ENCODE data around the gene CABCOCO1. TPM values are rescaled to one million over a fixed set of nuclear protein-coding genes. Genes with fewer than 3 reads are reported as not detected.
A peak's percentile ranks its signal among the peaks of the same experiment; 100 is the strongest.

The CABCOCO1 gene
- total and polyA plus RNA-seq, 8 donors: 1.7 to 6.0 (median 3.4) TPM; not detected in 1

GRCh38 chr10:61804414-61804813, 141.7 kb downstream of the CABCOCO1 start:
- ATAC-seq: no peak
- no peak for TF ChIP-seq CTCF (IDR thresholded peaks at IDR 0.05)
- Histone ChIP-seq H3K9me3 (no peaks in the 10 kb centered on the region), H3K27ac (no peak overlapping the region), H3K4me1 (no peaks in the 10 kb centered on the region), H3K27me3 (no peaks in the 10 kb centered on the region), H3K36me3 (no peaks in the 10 kb centered on the region), H3K4me3 (no peak overlapping the region)
- intact Hi-C loops (cut with DNase I): no loop called here
- no peak for DNase-seq

- intact Hi-C loops (cut with DNase I): no loop called here
These were observed 142.4 kb downstream of the CABCOCO1 start for GRCh38 chr10:61805091-61805490.

GRCh38 chr10:61810263-61810662, 147.5 kb downstream of the CABCOCO1 start:
- Histone ChIP-seq H3K36me3 (no peaks in the 10 kb centered on the region), H3K27ac (no peak overlapping the region), H3K9me3 (no peaks in the 10 kb centered on the region), H3K4me3 (no peak overlapping the region), H3K4me1 (no peaks in the 10 kb centered on the region), H3K27me3 (no peaks in the 10 kb centered on the region)
- DNase-seq (no peak), ATAC-seq (no peak)
- intact Hi-C loops (cut with DNase I): no loop called here
- no peak for TF ChIP-seq CTCF (IDR thresholded peaks at IDR 0.05)

More at GRCh38 chr10:61805091-61805490, 142.4 kb downstream of the CABCOCO1 start:
- TF ChIP-seq CTCF (IDR thresholded peaks at IDR 0.05): no peak
- ATAC-seq (no peak), DNase-seq (peak in 1 of 4 donors; percentile 54)
- no peaks in the 10 kb centered on the region for H3K9me3 ChIP-seq
- no peaks in the 10 kb centered on the region for H3K36me3 ChIP-seq
- no peaks in the 10 kb centered on the region for H3K4me1 ChIP-seq
- H3K27me3 ChIP-seq: no peaks in the 10 kb centered on the region
- H3K4me3 ChIP-seq: no peak overlapping the region
- H3K27ac ChIP-seq: no peak overlapping the region

- H3K27ac ChIP-seq: no peak overlapping the region
- TF ChIP-seq CTCF (IDR thresholded peaks at IDR 0.05): no peak
- intact Hi-C loops (cut with DNase I): no loop called here
- no peak overlapping the region for H3K4me3 ChIP-seq
- no peaks in the 10 kb centered on the region for H3K36me3 ChIP-seq
- DNase-seq: no peak
- no peaks in the 10 kb centered on the region for H3K27me3 ChIP-seq
- ATAC-seq: no peak
- H3K4me1 ChIP-seq: no peaks in the 10 kb centered on the region
- H3K9me3 ChIP-seq: no peaks in the 10 kb centered on the region
These were observed 149.5 kb downstream of the CABCOCO1 start for GRCh38 chr10:61812052-61812721.

GRCh38 chr10:61812920-61813319, 150.2 kb downstream of the CABCOCO1 start:
- intact Hi-C loops (cut with DNase I): no loop called here
- Histone ChIP-seq H3K4me1 (no peaks in the 10 kb centered on the region), H3K9me3 (no peaks in the 10 kb centered on the region), H3K4me3 (no peak overlapping the region), H3K27ac (no peak overlapping the region), H3K36me3 (no peaks in the 10 kb centered on the region), H3K27me3 (no peaks in the 10 kb centered on the region)
- no peak for TF ChIP-seq CTCF (IDR thresholded peaks at IDR 0.05)
- ATAC-seq (no peak), DNase-seq (no peak)

Data from left lung (tissue), 10 donors.